HL-60 (cell line): ENCODE results near the gene TSEN2.

Source experiments
- DNase-seq, 2 experiments: peaks; one replicate each; pipeline ENCODE4 v3.0.0-alpha.2; 2010 to 2020; ENCODE audit warnings: low read depth in 1 of 2, low spot score in 1 of 2
- H3K27ac ChIP-seq: fragments of 250-450 bp; sonication (Bioruptor Pico); replicated peaks from 2 replicates; pipeline ENCODE4 v1.5.1; 2020; ENCODE audit warnings: mild to moderate bottlenecking, moderate library complexity
- H3K27me3 ChIP-seq: fragments of 250-450 bp; sonication (Bioruptor Pico); 2 replicates; pipeline ENCODE4 v1.5.1; 2021; ENCODE audit warnings: mild to moderate bottlenecking, moderate library complexity; ENCODE audit not compliant: insufficient read depth, poor library complexity, severe bottlenecking
- H3K4me3 ChIP-seq: replicated peaks from 2 replicates; pipeline ENCODE4 v1.5.1; 2011; ENCODE audit warnings: mild to moderate bottlenecking, control low read depth, low read length; ENCODE audit not compliant: insufficient read depth
- CTCF ChIP-seq: IDR thresholded peaks from one replicate; pipeline ENCODE4 v1.5.1; 2011; ENCODE audit warnings: low read length, control low read depth, inconsistent platforms; ENCODE audit not compliant: insufficient read depth
- GABPA ChIP-seq: IDR thresholded peaks from 2 replicates; pipeline ENCODE4 v1.6.1; 2012; ENCODE audit warnings: low read depth
- POLR2AphosphoS5 ChIP-seq: IDR thresholded peaks from 2 replicates; pipeline ENCODE4 v1.6.1; 2012; ENCODE audit warnings: low read depth
- SPI1 ChIP-seq: IDR thresholded peaks from 2 replicates; pipeline ENCODE4 v1.6.1; 2012; ENCODE audit warnings: low read depth, mild to moderate bottlenecking, borderline replicate concordance
- TF ChIP-seq, protein P1 (sequence below): IDR thresholded peaks from 2 replicates; pipeline ENCODE4 v1.6.1; 2012; ENCODE audit warnings: low read depth; ENCODE audit not compliant: insufficient replicate concordance

Gene TSEN2

GRCh38 chr3:12443781-12444522, 40.3 kb upstream of the TSEN2 start:
- H3K27ac ChIP-seq, result no peak overlapping the region
- H3K27me3 ChIP-seq, result no peaks in the 10 kb centered on the region
- no peak for DNase-seq
- H3K4me3 ChIP-seq, result no peak overlapping the region
- TF ChIP-seq POLR2AphosphoS5 (no peak), CTCF (no peak)

DNA sequence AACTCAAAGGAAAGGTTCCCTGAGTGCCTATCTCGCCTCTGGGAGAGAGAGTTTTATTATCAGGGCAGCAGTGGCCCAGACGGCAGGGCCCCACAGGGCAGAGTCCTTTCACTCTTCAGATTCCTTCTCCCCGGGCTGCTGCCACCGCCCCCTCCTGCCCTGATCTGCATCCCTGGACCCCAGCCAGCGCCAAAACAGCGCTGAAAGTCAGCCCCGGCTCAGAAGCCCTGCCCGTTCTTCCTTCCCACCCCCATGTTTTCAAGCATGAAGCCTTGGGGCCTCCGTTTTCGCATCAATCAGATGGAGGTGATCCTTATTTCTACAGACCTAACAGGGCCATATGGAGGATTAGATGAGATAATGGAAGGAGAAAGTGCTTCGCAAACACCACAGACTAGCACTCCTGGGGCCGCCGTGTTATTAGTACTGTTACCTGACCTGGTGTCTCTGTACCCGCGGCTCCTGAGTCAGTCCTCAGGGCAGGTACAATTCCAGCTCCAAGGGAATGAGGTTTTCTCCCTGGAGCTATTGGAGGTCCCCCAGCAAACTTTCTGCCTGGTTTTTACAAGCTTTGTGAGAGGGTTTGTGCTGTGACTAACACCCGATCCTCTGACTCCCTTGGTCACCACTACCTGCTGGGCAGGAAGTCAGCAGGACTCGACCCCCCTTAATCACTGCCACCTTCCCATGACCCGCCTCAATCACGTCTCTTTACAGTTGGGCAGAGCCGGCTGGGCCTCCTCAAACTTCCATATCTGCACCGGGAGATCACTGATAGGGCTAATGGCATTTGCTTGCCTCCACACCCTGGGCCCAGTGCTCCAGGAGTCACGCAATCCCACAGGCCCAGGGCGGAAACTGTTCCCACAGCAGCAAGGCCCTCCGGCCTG, 39.5 kb upstream of the TSEN2 start:
- H3K27ac ChIP-seq, result no peak overlapping the region

GRCh38 chr3:12445523-12446240, 38.6 kb upstream of the TSEN2 start:
- H3K4me3 ChIP-seq, result no peak overlapping the region
- H3K27ac ChIP-seq, result no peak overlapping the region
- TF ChIP-seq GABPA (no peak), POLR2AphosphoS5 (no peak), SPI1 (no peak), CTCF (no peak)
- TF ChIP-seq, protein P1, sequence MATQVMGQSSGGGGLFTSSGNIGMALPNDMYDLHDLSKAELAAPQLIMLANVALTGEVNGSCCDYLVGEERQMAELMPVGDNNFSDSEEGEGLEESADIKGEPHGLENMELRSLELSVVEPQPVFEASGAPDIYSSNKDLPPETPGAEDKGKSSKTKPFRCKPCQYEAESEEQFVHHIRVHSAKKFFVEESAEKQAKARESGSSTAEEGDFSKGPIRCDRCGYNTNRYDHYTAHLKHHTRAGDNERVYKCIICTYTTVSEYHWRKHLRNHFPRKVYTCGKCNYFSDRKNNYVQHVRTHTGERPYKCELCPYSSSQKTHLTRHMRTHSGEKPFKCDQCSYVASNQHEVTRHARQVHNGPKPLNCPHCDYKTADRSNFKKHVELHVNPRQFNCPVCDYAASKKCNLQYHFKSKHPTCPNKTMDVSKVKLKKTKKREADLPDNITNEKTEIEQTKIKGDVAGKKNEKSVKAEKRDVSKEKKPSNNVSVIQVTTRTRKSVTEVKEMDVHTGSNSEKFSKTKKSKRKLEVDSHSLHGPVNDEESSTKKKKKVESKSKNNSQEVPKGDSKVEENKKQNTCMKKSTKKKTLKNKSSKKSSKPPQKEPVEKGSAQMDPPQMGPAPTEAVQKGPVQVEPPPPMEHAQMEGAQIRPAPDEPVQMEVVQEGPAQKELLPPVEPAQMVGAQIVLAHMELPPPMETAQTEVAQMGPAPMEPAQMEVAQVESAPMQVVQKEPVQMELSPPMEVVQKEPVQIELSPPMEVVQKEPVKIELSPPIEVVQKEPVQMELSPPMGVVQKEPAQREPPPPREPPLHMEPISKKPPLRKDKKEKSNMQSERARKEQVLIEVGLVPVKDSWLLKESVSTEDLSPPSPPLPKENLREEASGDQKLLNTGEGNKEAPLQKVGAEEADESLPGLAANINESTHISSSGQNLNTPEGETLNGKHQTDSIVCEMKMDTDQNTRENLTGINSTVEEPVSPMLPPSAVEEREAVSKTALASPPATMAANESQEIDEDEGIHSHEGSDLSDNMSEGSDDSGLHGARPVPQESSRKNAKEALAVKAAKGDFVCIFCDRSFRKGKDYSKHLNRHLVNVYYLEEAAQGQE, result no peak
- no peak for DNase-seq
- H3K27me3 ChIP-seq, result no peaks in the 10 kb centered on the region

More for the DNA sequence above, 39.5 kb upstream of the TSEN2 start:
- no peaks in the 10 kb centered on the region for H3K27me3 ChIP-seq
- no peak for TF ChIP-seq GABPA
- TF ChIP-seq, protein P1, result no peak
- TF ChIP-seq CTCF, result no peak
- no peak for TF ChIP-seq POLR2AphosphoS5
- TF ChIP-seq SPI1, result no peak
- no peak overlapping the region for H3K4me3 ChIP-seq
- DNase-seq, result no peak
